SU-DHL-6 (cell line): ENCODE measurements around the gene NTRK2.

ENCODE experiments used
- H2AFZ ChIP-seq: fragments of 200-600 bp; sonication (generic); 2 replicates; pipeline ENCODE4 v1.6.1; 2014; ENCODE audit warnings: low read depth, mild to moderate bottlenecking, moderate library complexity, mixed read lengths, antibody characterized with exemption, low read length; ENCODE audit not compliant: severe bottlenecking
- H3F3A ChIP-seq: fragments of 200-600 bp; shearing (Covaris generic); 2 replicates; pipeline ENCODE4 v1.6.0; 2016; ENCODE audit warnings: antibody characterized with exemption, mild to moderate bottlenecking; ENCODE audit not compliant: insufficient read depth
- H3K27ac ChIP-seq: fragments of 200-600 bp; sonication (generic); 2 replicates; pipeline ENCODE4 v1.5.1; 2016; ENCODE audit warnings: low read depth, mild to moderate bottlenecking, low read length, moderate library complexity, mixed read lengths
- H3K27me3 ChIP-seq: fragments of 200-600 bp; sonication (generic), shearing (Covaris generic); 2 replicates; pipeline ENCODE4 v1.6.0; 2014; ENCODE audit warnings: mild to moderate bottlenecking, low read length
- H3K36me3 ChIP-seq: fragments of 200-600 bp; sonication (generic); 2 replicates; pipeline ENCODE4 v1.6.1; 2014; ENCODE audit warnings: mild to moderate bottlenecking, low read length, mixed read lengths
- H3K4me2 ChIP-seq: fragments of 300-600, 200-600 bp; shearing (Covaris generic), sonication (generic); 2 replicates; pipeline ENCODE4 v1.6.0; 2014; ENCODE audit warnings: low read length, low read depth, mild to moderate bottlenecking; ENCODE audit not compliant: poor library complexity, severe bottlenecking
- H3K4me3 ChIP-seq: fragments of 200-600 bp; sonication (generic); 2 replicates; pipeline ENCODE4 v1.5.1; 2014; ENCODE audit warnings: antibody characterized with exemption, low read length, mild to moderate bottlenecking, mixed read lengths; ENCODE audit not compliant: insufficient read depth, poor library complexity, severe bottlenecking
- H3K79me2 ChIP-seq: fragments of 200-600 bp; sonication (generic); 2 replicates; pipeline ENCODE4 v1.6.1; 2014; ENCODE audit warnings: mild to moderate bottlenecking, low read length, moderate library complexity; ENCODE audit not compliant: insufficient read depth
- H3K9ac ChIP-seq: fragments of 200-600 bp; sonication (generic); 2 replicates; pipeline ENCODE4 v1.7.0; 2014; ENCODE audit warnings: mild to moderate bottlenecking, low read length
- H3K9me2 ChIP-seq: fragments of 200-600 bp; sonication (generic); replicated peaks from 2 replicates; pipeline ENCODE4 v1.6.1; 2014; ENCODE audit warnings: low read length; ENCODE audit not compliant: insufficient read depth
- H3K9me3 ChIP-seq: fragments of 200-600 bp; sonication (generic); 2 replicates; pipeline ENCODE4 v1.6.1; 2014; ENCODE audit warnings: low read length, mixed read lengths; ENCODE audit not compliant: insufficient read depth
- H4K20me1 ChIP-seq: fragments of 200-600 bp; sonication (generic); 2 replicates; pipeline ENCODE4 v1.6.1; 2014; ENCODE audit warnings: low read depth, mild to moderate bottlenecking, antibody characterized with exemption, low read length, moderate library complexity, mixed read lengths
- CTCF ChIP-seq: fragments of 200-600 bp; sonication (generic); IDR thresholded peaks from one replicate; pipeline ENCODE4 v1.5.1; 2017; ENCODE audit warnings: antibody characterized with exemption, mild to moderate bottlenecking, low read length, moderate library complexity; ENCODE audit not compliant: insufficient read depth, poor library complexity, severe bottlenecking
- EZH2phosphoT487 ChIP-seq: fragments of 200-600 bp; sonication (generic), shearing (Covaris generic); conservative IDR thresholded peaks from 2 replicates; pipeline ENCODE4 v1.6.1; 2018; ENCODE audit warnings: mild to moderate bottlenecking, antibody characterized with exemption, low read length, moderate library complexity, mixed read lengths

The NTRK2 gene

GRCh38 chr9:84754881-84755280 lies 85.4 kb downstream of the NTRK2 start:
- no peak overlapping the region for H2AFZ ChIP-seq

GRCh38 chr9:84755380-84755779 lies 85.9 kb downstream of the NTRK2 start:
- TF ChIP-seq CTCF (no peak), EZH2phosphoT487 (no peak)
- H3K9me2 ChIP-seq = no peaks in the 10 kb centered on the region
- no peaks in the 10 kb centered on the region for H3F3A ChIP-seq
- no peaks in the 10 kb centered on the region for H3K36me3 ChIP-seq
- H3K9me3 ChIP-seq = no peaks in the 10 kb centered on the region
- H3K4me3 ChIP-seq = no peak overlapping the region
- no peaks in the 10 kb centered on the region for H3K79me2 ChIP-seq
- H4K20me1 ChIP-seq = no peaks in the 10 kb centered on the region
- no peak overlapping the region for H2AFZ ChIP-seq
- no peak overlapping the region for H3K9ac ChIP-seq
- H3K27me3 ChIP-seq = no peaks in the 10 kb centered on the region
- H3K4me2 ChIP-seq = no peak overlapping the region
- no peak overlapping the region for H3K27ac ChIP-seq

More at GRCh38 chr9:84754881-84755280, 85.4 kb downstream of the NTRK2 start:
- no peak for TF ChIP-seq CTCF
- no peak for TF ChIP-seq EZH2phosphoT487
- no peaks in the 10 kb centered on the region for H4K20me1 ChIP-seq
- H3K79me2 ChIP-seq = no peaks in the 10 kb centered on the region
- no peaks in the 10 kb centered on the region for H3K9me2 ChIP-seq
- no peaks in the 10 kb centered on the region for H3K36me3 ChIP-seq
- no peaks in the 10 kb centered on the region for H3K27me3 ChIP-seq
- H3K27ac ChIP-seq = no peak overlapping the region
- no peak overlapping the region for H3K4me3 ChIP-seq
- H3K4me2 ChIP-seq = no peak overlapping the region
- no peak overlapping the region for H3K9ac ChIP-seq
- H3K9me3 ChIP-seq = no peaks in the 10 kb centered on the region
- no peaks in the 10 kb centered on the region for H3F3A ChIP-seq

GRCh38 chr9:84756171-84756570 lies 86.6 kb downstream of the NTRK2 start:
- Histone ChIP-seq H3K27me3 (no peaks in the 10 kb centered on the region), H3K27ac (no peak overlapping the region), H3K4me2 (no peak overlapping the region), H3K36me3 (no peaks in the 10 kb centered on the region), H3K4me3 (no peak overlapping the region), H3F3A (no peaks in the 10 kb centered on the region), H3K9ac (no peak overlapping the region), H4K20me1 (no peaks in the 10 kb centered on the region), H3K79me2 (no peaks in the 10 kb centered on the region), H2AFZ (no peak overlapping the region), H3K9me3 (no peaks in the 10 kb centered on the region), H3K9me2 (no peaks in the 10 kb centered on the region)
- TF ChIP-seq CTCF = no peak
- no peak for TF ChIP-seq EZH2phosphoT487
